ENCODE measurements around the gene ST7. TPM values are rescaled to one million over a fixed set of nuclear protein-coding genes. Genes with fewer than 3 reads are reported as not detected.

ST7 gene
- total and polyA plus RNA-seq, 2 of the 13 experiments (the other 11 are each of a cell fraction or from before 2014, with no cell fraction given) = 17.3 to 23.5 TPM

DNA sequence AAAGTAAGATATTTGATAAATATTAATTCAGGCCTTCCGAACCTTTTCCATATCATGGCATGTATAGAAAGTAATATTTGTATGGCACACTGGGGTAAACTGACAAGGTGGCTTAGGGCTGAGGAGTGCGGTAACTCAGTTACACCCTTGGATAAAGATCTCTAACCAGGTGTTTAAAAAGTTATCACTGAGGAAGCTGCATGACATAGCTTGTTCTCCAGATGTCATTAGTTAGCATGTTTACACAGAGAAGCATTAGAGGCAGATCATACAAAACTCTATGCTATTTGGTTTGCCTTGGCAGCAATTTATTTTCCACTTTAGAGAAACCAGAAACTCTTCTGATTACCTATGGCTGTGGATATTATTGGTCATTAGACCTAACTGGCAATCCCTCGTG, 118.2 kb downstream of the ST7 start:
- no peak overlapping the region for H2AFZ ChIP-seq (ENCODE audit: low read length)
- H3K4me1 ChIP-seq (ENCODE audit: insufficient read depth, low read length) = peaks cover 20% of the 10 kb centered on the region
- in situ Hi-C loops (cut with HindIII; ENCODE audit: extremely low pct_ligation_motif_present, low pct_unique_long_range_greater_than_20kb) = no loop called here
- H3K79me2 ChIP-seq (ENCODE audit: insufficient read depth, low read length) = no peaks in the 10 kb centered on the region
- 94% methylated on average over 3 of the region's 3 CpGs for WGBS (ENCODE audit: low lambda C conversion rate)
- no peak overlapping the region for H3K27ac ChIP-seq (ENCODE audit: extremely low read length, insufficient read depth, low read length)
- ChIA-PET POLR2A (no interaction called here), CTCF (ENCODE audit: low intra/inter-chr PET ratio, low total read pairs) (no interaction called here)
- H3K9ac ChIP-seq (ENCODE audit: insufficient read depth, low read depth, low read length) = no peak overlapping the region
- BruUV-seq (replicated peaks) = no TSS peak
- ATAC-seq (no peak), FAIRE-seq (no peak), DNase-seq (ENCODE audit: low spot score) (no peak)
- no peaks in the 10 kb centered on the region for H3K36me3 ChIP-seq (replicated peaks in 1 of 2; ENCODE audit: control insufficient read depth in 1 of 2, insufficient read depth in 2 of 2, low read length in 2 of 2)
- no peaks in the 10 kb centered on the region; the same call in 1 of the 2 replicates for H4K20me1 ChIP-seq (ENCODE audit: insufficient read depth, low read length)
- intact Hi-C loops (cut with micrococcal nuclease; ENCODE audit: unreplicated experiment) = no loop called here
- H3K4me3 ChIP-seq (replicated peaks in 1 of 3; ENCODE audit: insufficient read depth in 1 of 3, low read depth in 2 of 3, low read length in 3 of 3) = no peak overlapping the region
- H3K4me2 ChIP-seq (ENCODE audit: low read depth, low read length) = no peak overlapping the region
- H3K27me3 ChIP-seq (ENCODE audit: control insufficient read depth in 1 of 2, insufficient read depth in 2 of 2, low read length in 2 of 2) = no peaks in the 10 kb centered on the region; a peak in 1 of 5 replicates
- H3K9me3 ChIP-seq (ENCODE audit: low read length) = peaks cover 8% of the 10 kb centered on the region
- TF ChIP-seq ATAD3A (CRISPR knock-in tag; IDR thresholded peaks at IDR 0.05) = no peak
- no peak for TF ChIP-seq PPARG (CRISPR knock-in tag; conservative IDR thresholded peaks at IDR 0.05)
- TF ChIP-seq ZNF780A (CRISPR knock-in tag; IDR thresholded peaks at IDR 0.05) = no peak
- no peak for TF ChIP-seq RXRB (CRISPR knock-in tag; IDR thresholded peaks at IDR 0.05; ENCODE audit: borderline replicate concordance)
- TF ChIP-seq ZFAT (CRISPR knock-in tag; conservative IDR thresholded peaks at IDR 0.05) = no peak
- no peak for TF ChIP-seq KAT7 (CRISPR knock-in tag; IDR thresholded peaks at IDR 0.05; ENCODE audit: borderline replicate concordance)
- TF ChIP-seq SMARCC2 (IDR thresholded peaks at IDR 0.05) = no peak

DNA sequence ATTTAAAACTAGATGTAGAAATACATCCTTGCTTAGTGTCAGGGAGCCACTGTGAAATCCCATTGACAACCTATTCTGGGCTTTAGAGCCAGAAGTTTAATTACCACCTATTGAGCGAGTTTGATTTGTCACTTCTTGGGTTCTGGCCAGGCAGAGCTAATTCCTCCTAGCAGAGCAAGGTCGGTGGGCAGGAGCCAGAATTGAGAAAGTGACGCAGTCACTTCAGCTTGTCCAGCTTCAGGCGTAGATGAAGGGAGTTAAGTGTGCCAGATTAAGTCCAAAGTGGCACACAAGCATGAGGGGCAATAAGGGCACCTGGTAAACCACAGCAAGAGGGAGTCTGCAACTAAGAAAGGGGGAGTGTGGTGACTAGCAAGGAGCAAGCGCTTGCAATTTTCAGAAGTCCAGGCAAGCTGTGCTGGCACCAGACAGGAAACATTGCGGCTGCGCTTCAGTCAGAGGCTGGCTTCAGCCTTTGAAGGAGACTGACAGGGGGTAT, 119.4 kb downstream of the ST7 start:
- Histone ChIP-seq H3K4me1 (ENCODE audit: insufficient read depth, low read length) (peaks cover 31% of the 10 kb centered on the region), H3K27ac (ENCODE audit: extremely low read length, insufficient read depth, low read length) (no peak overlapping the region), H4K20me1 (ENCODE audit: insufficient read depth, low read length) (no peaks in the 10 kb centered on the region; the same call in 1 of the 2 replicates), H3K79me2 (ENCODE audit: insufficient read depth, low read length) (no peaks in the 10 kb centered on the region), H3K36me3 (replicated peaks in 1 of 2; ENCODE audit: control insufficient read depth in 1 of 2, insufficient read depth in 2 of 2, low read length in 2 of 2) (no peaks in the 10 kb centered on the region), H3K4me3 (replicated peaks in 1 of 3; ENCODE audit: insufficient read depth in 1 of 3, low read depth in 2 of 3, low read length in 3 of 3) (no peak overlapping the region), H2AFZ (ENCODE audit: low read length) (no peak overlapping the region), H3K27me3 (ENCODE audit: control insufficient read depth in 1 of 2, insufficient read depth in 2 of 2, low read length in 2 of 2) (no peaks in the 10 kb centered on the region; a peak in 1 of 5 replicates), H3K4me2 (ENCODE audit: low read depth, low read length) (no peak overlapping the region), H3K9me3 (ENCODE audit: low read length) (peaks cover 8% of the 10 kb centered on the region), H3K9ac (ENCODE audit: insufficient read depth, low read depth, low read length) (no peak overlapping the region)
- no peak for ATAC-seq
- intact Hi-C loops (cut with micrococcal nuclease; ENCODE audit: unreplicated experiment) (no loop called here), in situ Hi-C loops (cut with HindIII; ENCODE audit: extremely low pct_ligation_motif_present, low pct_unique_long_range_greater_than_20kb) (no loop called here)
- ChIA-PET CTCF (ENCODE audit: low intra/inter-chr PET ratio, low total read pairs) (no interaction called here), POLR2A (no interaction called here)
- no peak for DNase-seq (ENCODE audit: low spot score)
- no peak for TF ChIP-seq ZMAT3 (CRISPR knock-in tag; conservative IDR thresholded peaks at IDR 0.05)
- 79% methylated on average over 7 of the region's 7 CpGs for WGBS (ENCODE audit: low lambda C conversion rate)
- BruUV-seq (replicated peaks) = no TSS peak
- no peak for FAIRE-seq
